GM19328 (cell line): ENCODE measurements around the gene ZNF883.
"Not testable (repeated sequence)": the region's sequence is repeated elsewhere in the genome, so short reads cannot be mapped to it uniquely, and the experiment has no call there.

Experiments used
- ATAC-seq: cut with Tn5 transposase; IDR thresholded peaks from one replicate; pipeline ENCODE4 v1.9.1; 2021; ENCODE audit warnings: mild to moderate bottlenecking, moderate library complexity; ENCODE audit not compliant: unreplicated experiment

The ZNF883 gene

GRCh38 chr9:113011911-113012381 is at the start of gene ZNF883:
Gene ZNF883, minus strand, starts transcription at chr9:113012192.
- no peak for ATAC-seq

DNA sequence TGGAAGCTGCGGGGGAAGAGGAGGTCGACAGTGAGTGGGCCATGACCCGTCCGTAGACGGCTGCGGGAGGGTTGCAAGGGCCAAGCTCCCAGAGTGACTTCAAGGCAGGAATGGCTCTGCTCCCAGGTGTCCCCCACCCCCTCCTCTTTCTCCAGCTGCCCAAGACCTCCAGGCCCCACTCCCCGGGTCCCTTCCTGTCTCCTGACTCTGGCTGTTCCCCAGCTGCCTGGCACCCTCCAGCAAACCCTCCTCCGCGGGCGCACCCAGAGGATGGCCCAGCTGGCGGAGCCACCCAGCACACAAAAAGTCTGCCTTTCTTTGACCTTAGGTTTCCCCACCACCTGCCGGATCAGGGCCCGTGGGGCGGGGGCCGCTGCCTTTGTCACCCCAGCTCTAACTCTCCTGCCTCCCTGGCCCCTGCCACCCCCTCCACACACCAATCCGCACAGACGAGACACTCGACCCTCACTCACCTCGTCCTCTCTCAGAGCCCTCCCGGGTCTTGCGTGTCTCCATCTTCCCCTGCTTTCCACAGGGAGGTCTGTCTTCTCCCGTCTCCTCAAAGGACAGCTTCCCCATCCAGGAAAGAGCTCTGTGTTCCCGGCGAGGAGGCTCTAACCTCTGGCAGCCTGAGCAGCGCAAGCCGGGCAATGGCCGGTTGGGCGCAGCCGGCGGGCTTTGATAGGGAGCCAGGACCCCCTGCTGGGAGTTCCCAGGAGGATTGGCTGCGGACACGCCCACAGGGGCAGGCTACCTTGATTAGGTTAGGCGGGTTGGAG is 49.3 kb upstream of the ZNF883 start:
- ATAC-seq = not testable (repeated sequence)

DNA sequence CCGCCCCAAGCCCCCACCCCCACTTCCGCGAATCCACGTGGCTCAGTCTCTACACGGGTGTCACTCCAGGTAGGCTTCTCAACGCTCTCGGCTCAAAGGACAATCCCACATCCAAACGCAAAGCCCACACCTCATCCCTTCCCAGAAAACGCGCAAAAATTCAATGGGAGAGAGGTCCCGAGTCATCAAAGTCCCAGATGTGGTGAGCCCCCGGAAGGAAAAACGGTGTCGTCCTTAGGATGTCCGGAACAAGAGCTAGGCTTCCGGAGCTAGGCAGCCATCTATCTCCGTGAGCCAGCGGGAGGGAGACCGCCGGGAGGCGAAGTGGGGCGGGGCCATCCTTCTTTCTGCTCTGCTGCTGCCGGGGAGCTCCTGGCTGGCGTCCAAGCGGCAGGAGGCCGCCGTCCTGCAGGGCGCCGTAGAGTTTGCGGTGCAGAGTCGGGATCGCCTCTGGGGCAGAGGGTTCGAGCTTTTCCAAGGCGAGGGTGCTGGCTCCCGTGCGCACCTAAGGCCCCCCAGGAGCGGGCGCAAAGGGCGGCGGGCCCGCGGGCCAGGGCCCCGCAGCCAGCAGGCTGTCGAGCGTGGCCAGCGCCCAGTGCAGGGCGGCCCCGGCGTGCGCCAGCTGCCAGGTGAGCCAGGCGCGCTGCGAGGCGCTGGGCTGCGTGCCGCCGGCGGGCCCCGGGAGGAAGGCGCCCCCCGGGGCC is 47.7 kb upstream of the ZNF883 start:
- ATAC-seq = not testable (repeated sequence)

GRCh38 chr9:113057193-113057592 is 45.2 kb upstream of the ZNF883 start:
- no peak for ATAC-seq

DNA sequence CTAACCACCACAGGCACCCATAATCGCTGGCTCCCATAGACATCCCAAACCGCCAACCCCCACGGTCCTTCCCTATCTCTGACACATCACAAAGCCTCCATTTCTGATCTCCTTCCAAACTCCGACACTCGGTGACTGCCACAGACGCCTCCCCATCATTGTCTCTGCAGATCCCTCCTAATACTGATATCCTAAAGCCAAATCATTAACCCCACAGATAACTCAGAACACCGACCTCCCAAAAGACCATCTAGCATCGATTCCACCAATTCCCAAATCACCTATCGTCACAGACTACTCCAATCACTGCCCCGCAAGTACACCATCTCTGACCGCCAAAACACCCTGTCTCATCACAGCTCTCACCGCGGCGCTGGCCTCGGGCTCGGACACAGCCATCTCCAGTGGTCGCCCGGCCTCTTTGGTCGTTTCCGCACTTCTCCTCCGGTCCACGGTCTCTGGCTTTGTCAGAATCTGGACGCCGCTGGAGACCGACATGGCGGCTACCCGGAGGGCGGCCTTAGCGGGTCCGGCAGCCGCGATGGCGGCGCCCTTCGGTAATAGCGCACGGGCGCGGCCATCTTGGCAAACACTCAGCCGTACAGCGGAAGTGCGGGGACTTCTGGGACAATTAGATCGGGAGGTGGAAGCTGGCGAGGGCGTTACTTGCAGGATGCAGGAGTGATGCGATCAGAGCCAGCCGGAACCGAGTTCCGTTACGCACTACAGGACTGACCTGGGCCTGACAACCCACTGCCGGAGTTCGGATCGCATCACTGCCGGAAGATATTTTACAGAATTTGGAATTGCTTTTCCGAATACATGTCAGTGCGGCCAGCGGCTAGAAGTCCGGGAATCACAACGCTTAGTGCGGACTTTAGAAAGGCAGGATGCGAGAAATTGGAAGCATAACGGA is 44.5 kb upstream of the ZNF883 start, which contains the start of gene ZFP37:
Gene ZFP37, minus strand, starts transcription at position 534 of the 916 bp plus-strand sequence. Its CDS starts 36 bp downstream, at position 498.
- peak; percentile 98 for ATAC-seq

DNA sequence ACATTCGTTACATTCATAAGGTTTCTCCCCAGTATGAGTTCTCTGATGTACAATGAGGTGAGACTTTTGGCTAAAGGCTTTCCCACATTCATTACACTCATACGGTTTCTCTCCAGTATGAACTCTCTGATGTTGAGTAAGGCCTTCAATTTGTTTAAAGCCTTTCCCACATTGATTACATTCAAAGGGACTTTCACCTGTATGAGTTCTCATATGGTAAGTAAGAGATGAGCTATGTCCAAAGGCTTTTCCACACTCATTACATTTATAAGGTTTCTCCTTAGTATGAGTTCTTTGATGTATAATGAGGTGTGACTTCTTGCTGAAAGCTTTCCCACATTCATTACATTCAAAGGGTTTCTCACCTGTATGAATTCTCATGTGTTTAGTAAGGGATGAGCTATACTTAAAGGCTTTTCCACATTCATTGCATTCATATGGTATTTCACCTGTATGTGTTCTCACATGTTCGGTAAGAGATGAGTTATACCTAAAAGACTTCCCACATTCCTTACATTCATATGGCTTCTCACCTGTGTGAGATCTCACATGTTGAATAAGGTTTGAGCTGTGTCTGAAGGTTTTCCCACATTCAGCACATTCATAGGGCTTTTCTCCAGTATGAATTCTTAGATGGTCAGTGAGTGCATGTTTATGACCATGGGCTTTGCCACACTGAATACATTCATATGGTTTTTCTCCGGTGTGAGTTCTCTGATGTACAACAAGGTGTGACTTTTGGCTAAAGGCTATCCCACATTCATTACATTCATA is 31.1 kb upstream of the ZNF883 start:
- no peak for ATAC-seq

GRCh38 chr9:113026200-113026599 is 14.2 kb upstream of the ZNF883 start:
- ATAC-seq = no peak

GRCh38 chr9:113018247-113018646 is 6.3 kb upstream of the ZNF883 start:
- ATAC-seq = no peak

DNA sequence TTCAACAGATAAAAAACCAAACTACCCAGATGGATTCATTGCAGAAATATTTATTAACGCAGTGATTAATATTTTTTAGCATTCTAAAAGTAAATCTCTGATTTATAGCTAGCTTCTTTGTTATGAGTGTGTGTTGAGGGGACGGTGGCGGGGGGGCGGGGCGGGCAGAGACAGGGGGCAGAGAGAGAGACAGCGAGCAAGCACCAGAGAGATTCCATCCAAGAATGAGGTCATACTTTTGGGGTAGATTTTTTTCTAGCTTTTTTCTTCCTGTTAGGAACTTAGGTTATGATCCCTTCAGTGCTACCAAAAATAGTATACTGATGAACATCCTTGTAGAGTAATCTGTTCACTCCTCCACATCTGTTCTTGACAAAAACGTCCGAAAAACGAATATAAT is 500 bp upstream of the ZNF883 start:
- ATAC-seq = no peak

- ATAC-seq = no peak
Observed at GRCh38 chr9:113005777-113006176, 6.2 kb downstream of the ZNF883 start.

DNA sequence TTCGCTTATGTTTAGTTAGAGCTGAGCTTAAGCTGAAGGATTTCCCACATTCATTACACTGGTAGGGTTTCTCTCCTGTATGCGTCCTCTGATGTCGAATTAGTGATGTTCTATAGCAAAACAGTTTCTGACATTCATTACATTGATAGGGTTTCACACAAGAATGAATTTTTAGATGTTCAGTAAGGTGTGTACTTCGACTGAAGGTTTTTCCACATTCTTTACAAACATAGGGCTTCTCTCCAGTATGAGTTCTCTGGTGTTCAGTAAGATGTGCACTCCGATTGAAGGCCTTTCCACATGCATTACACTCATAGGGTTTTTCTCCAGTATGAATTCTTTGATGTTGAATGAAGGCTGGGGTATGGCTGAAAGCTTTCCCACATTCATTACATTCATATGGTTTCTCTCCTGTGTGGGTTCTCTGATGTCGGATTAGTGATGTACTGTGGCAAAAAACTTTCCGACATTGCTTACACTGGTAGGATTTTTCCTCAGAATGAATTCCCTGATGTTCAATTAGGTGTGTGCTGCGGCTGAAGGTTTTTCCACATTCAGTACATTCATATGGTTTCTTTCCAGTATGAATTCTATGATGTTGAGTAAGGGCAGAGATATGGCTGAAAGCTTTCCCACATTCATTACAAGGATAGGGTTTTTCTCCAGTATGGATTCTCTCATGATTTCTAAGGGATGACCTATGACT is 14.6 kb downstream of the ZNF883 start:
- ATAC-seq = no peak

GRCh38 chr9:112971415-112971814 is 40.6 kb downstream of the ZNF883 start:
- ATAC-seq = no peak

GRCh38 chr9:112970939-112971338 is 41.1 kb downstream of the ZNF883 start:
- ATAC-seq = no peak

- no peak for ATAC-seq
Observed at GRCh38 chr9:112969730-112970129, 42.3 kb downstream of the ZNF883 start.

GRCh38 chr9:112955550-112955949 is 56.4 kb downstream of the ZNF883 start:
- no peak for ATAC-seq

GRCh38 chr9:112945620-112946208 is 66.3 kb downstream of the ZNF883 start:
- ATAC-seq = no peak

- no peak for ATAC-seq
Observed at GRCh38 chr9:112939418-112939817, 72.6 kb downstream of the ZNF883 start.

GRCh38 chr9:112933696-112934095 is 78.3 kb downstream of the ZNF883 start:
- no peak for ATAC-seq

DNA sequence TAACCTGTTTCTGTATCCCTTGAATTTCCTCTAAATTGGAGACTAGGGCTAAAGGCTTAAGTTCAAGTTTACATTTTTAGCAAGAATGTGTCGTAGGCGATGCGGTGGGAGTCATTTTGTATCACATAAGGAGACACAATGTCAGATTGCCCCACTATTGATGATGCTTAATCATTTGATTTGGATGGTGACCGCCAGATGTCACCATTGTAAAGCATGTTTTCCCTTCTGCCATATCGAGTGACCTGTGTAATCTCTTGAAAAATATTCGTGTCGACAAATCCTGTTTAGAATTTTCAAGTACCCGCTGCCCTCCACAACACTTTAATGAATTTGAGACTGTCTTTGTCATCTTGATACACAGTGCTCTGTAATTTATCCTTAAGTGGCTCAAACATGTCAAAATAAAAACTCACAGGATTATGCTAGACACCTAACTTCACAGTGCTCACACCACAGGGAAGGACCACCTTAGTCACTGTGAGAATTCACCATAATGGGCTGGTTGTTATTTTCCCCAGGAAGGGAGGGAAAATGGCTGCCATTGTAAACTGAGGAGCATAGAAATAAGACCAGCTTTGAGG is 86.8 kb downstream of the ZNF883 start:
- ATAC-seq = no peak
